Trophoblast cell (in vitro differentiated cells and primary cell): ENCODE results near the gene TEX54.

ENCODE experiments used
- DNase-seq, 2 donors: peaks; one replicate each; pipeline ENCODE4 v3.0.0-alpha.2; 2016
- H2AFZ ChIP-seq: 2 replicates; pipeline ENCODE4 v1.6.1; 2013; ENCODE audit warnings: low read length, moderate library complexity, mild to moderate bottlenecking; ENCODE audit not compliant: insufficient read depth, poor library complexity
- H2AK5ac ChIP-seq: 2 replicates; pipeline ENCODE4 v1.6.1; 2013; ENCODE audit warnings: mild to moderate bottlenecking, low read length
- H2BK120ac ChIP-seq: 2 replicates; pipeline ENCODE4 v1.6.1; 2013; ENCODE audit warnings: low read length, mild to moderate bottlenecking, moderate library complexity; ENCODE audit not compliant: insufficient read depth, poor library complexity
- H2BK12ac ChIP-seq: 2 replicates; pipeline ENCODE4 v1.6.1; 2013; ENCODE audit warnings: mild to moderate bottlenecking, low read length, moderate library complexity
- H2BK5ac ChIP-seq: 2 replicates; pipeline ENCODE4 v1.6.1; 2013; ENCODE audit warnings: low read length, low read depth, moderate library complexity, mild to moderate bottlenecking; ENCODE audit not compliant: poor library complexity
- H3K14ac ChIP-seq: 2 replicates; pipeline ENCODE4 v1.6.1; 2013; ENCODE audit warnings: mild to moderate bottlenecking, low read length
- H3K18ac ChIP-seq: 2 replicates; pipeline ENCODE4 v1.6.1; 2013; ENCODE audit warnings: mild to moderate bottlenecking, low read length
- H3K23ac ChIP-seq: 2 replicates; pipeline ENCODE4 v1.6.1; 2013; ENCODE audit warnings: low read length
- H3K27ac ChIP-seq: 2 replicates; pipeline ENCODE4 v1.5.1; 2013; ENCODE audit warnings: low read depth, mild to moderate bottlenecking, inconsistent platforms, low read length, moderate library complexity
- H3K27me3 ChIP-seq: 2 replicates; pipeline ENCODE4 v1.6.1; 2013; ENCODE audit warnings: inconsistent platforms, mild to moderate bottlenecking, low read length, moderate library complexity; ENCODE audit not compliant: insufficient read depth
- H3K36me3 ChIP-seq, 2 experiments: 1 replicate in 1 of 2; 2 replicates in 1 of 2; pipeline ENCODE4 v1.6.1; 2013; ENCODE audit warnings: low read length in 2 of 2, mild to moderate bottlenecking in 2 of 2, moderate library complexity in 1 of 2; ENCODE audit not compliant: insufficient read depth in 2 of 2, control insufficient read depth in 1 of 2
- H3K4ac ChIP-seq: 2 replicates; pipeline ENCODE4 v1.6.1; 2013; ENCODE audit warnings: low read depth, mild to moderate bottlenecking, low read length, moderate library complexity
- H3K4me1 ChIP-seq, 2 experiments: 1 replicate in 1 of 2; 2 replicates in 1 of 2; pipeline ENCODE4 v1.6.1; 2013; ENCODE audit warnings: low read length in 2 of 2, mild to moderate bottlenecking in 2 of 2, moderate library complexity in 1 of 2; ENCODE audit not compliant: insufficient read depth in 2 of 2, control insufficient read depth in 1 of 2
- H3K4me2 ChIP-seq: 2 replicates; pipeline ENCODE4 v1.6.1; 2013; ENCODE audit warnings: inconsistent platforms, mild to moderate bottlenecking, low read length, moderate library complexity
- H3K4me3 ChIP-seq: 2 replicates; pipeline ENCODE4 v1.5.1; 2013; ENCODE audit warnings: mild to moderate bottlenecking, low read depth, low read length, inconsistent platforms
- H3K79me1 ChIP-seq: one replicate; pipeline ENCODE4 v1.6.1; 2013; ENCODE audit warnings: low read length
- H3K79me2 ChIP-seq: 2 replicates; pipeline ENCODE4 v1.6.1; 2013; ENCODE audit warnings: low read length, mild to moderate bottlenecking; ENCODE audit not compliant: control insufficient read depth, insufficient read depth, poor library complexity
- H3K9ac ChIP-seq: 2 replicates; pipeline ENCODE4 v1.6.1; 2013; ENCODE audit warnings: mild to moderate bottlenecking, low read length
- H3K9me3 ChIP-seq: 2 replicates; pipeline ENCODE4 v1.6.1; 2013; ENCODE audit warnings: low read depth, mild to moderate bottlenecking, control low read depth, inconsistent platforms, low read length; ENCODE audit not compliant: insufficient read depth
- H4K12ac ChIP-seq: 2 replicates; pipeline ENCODE4 v1.6.1; 2013; ENCODE audit warnings: low read depth, mild to moderate bottlenecking, low read length, moderate library complexity
- H4K8ac ChIP-seq: 2 replicates; pipeline ENCODE4 v1.6.1; 2013; ENCODE audit warnings: low read depth, mild to moderate bottlenecking, low read length, moderate library complexity
- H4K91ac ChIP-seq: one replicate; pipeline ENCODE4 v1.6.1; 2013; ENCODE audit warnings: low read depth, mild to moderate bottlenecking, low read length, moderate library complexity
- WGBS: extraction: QIAGEN DNeasy Blood & Tissue Kit; methylation state at CpG from one replicate; pipeline ENCODE4 v1.1.7; 2013; ENCODE audit warnings: missing lambda C conversion rate; ENCODE audit not compliant: insufficient read length, insufficient coverage; ENCODE audit errors: extremely low coverage; 5-methylcytosine and 5-hydroxymethylcytosine counted together

TEX54 gene

DNA sequence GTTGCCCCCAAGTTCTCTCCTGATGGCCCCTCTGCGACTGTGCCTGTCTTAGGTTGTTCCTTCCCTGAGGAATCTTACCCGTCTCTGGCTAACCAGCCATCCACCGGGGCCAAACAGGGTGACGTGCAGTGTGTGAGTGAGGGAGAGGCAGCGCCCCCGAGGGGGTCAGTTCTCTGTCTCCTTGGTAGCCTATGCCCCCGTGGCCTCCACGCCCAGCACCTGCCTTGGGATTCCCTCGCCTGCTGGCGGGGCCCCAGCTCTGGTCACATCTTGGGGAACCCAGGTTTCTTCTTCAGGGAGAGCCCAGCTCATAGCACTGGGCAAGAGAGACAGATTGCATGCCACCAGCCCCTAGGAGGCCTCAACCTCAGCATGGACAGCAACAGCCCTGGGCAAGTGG lies 33.2 kb downstream of the TEX54 start:
- H3K36me3 ChIP-seq = peaks cover 72 to 82% of the 10 kb centered on the region in 2 experiments
- H2BK12ac ChIP-seq = no peak overlapping the region
- H3K4me2 ChIP-seq = no peak overlapping the region
- no peak overlapping the region for H2AFZ ChIP-seq
- peaks cover 1% of the 10 kb centered on the region for H3K9me3 ChIP-seq
- H2AK5ac ChIP-seq = no peak overlapping the region
- H3K23ac ChIP-seq = no peak overlapping the region
- no peak overlapping the region for H3K27ac ChIP-seq
- no peaks in the 10 kb centered on the region for H3K79me1 ChIP-seq
- H2BK120ac ChIP-seq = no peak overlapping the region
- no peak overlapping the region for H3K14ac ChIP-seq
- no peak overlapping the region for H4K12ac ChIP-seq
- no peak overlapping the region for H2BK5ac ChIP-seq
- H3K4me3 ChIP-seq = no peak overlapping the region
- no peak overlapping the region for H3K4ac ChIP-seq
- H4K91ac ChIP-seq = no peak overlapping the region
- H3K79me2 ChIP-seq = peaks cover 2% of the 10 kb centered on the region
- H3K27me3 ChIP-seq = no peaks in the 10 kb centered on the region
- no peak for DNase-seq
- peaks cover 2 to 3% of the 10 kb centered on the region in 2 experiments for H3K4me1 ChIP-seq
- no peak overlapping the region for H3K18ac ChIP-seq
- no CpG with 5 or more reads among the region's 10 CpGs for WGBS
- H3K9ac ChIP-seq = no peak overlapping the region
- H4K8ac ChIP-seq = no peak overlapping the region

DNA sequence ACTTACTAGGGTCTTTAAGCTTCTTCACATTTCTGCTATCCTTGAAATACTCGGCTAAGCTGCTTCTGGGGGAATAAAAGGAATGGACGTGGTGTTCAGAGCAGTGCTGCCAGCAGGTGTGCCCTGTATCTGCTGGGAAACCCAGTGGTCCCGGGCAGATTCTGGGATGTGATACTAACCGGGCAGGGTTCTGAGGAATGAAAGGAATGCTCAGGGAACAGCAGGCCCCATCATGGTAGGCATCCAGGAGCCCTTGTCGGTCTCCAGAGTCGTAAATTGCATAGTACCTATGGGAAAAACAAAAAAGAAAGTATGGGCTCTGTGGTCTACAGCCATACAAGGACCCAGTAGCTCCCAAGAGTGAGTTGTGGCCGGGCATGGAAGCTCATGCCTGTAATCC lies 36.4 kb downstream of the TEX54 start:
- H4K91ac ChIP-seq = no peak overlapping the region
- no peak overlapping the region for H3K9ac ChIP-seq
- no CpG with 5 or more reads among the region's 7 CpGs for WGBS
- no peak overlapping the region for H2AK5ac ChIP-seq
- H3K9me3 ChIP-seq = peaks cover 1% of the 10 kb centered on the region
- H2BK120ac ChIP-seq = no peak overlapping the region
- no peak overlapping the region for H3K4ac ChIP-seq
- no peak overlapping the region for H3K4me3 ChIP-seq
- H3K36me3 ChIP-seq = peaks cover 71 to 78% of the 10 kb centered on the region in 2 experiments
- H3K18ac ChIP-seq = no peak overlapping the region
- peak; percentile 65 to 81 for DNase-seq
- no peak overlapping the region for H4K8ac ChIP-seq
- H3K23ac ChIP-seq = no peak overlapping the region
- no peak overlapping the region for H2BK5ac ChIP-seq
- no peak overlapping the region for H2BK12ac ChIP-seq
- H3K27ac ChIP-seq = no peak overlapping the region
- H3K79me1 ChIP-seq = peaks cover 5% of the 10 kb centered on the region
- H2AFZ ChIP-seq = no peak overlapping the region
- H3K4me1 ChIP-seq = peaks cover 5 to 9% of the 10 kb centered on the region in 2 experiments
- no peak overlapping the region for H4K12ac ChIP-seq
- no peak overlapping the region for H3K14ac ChIP-seq
- H3K27me3 ChIP-seq = no peaks in the 10 kb centered on the region
- peaks cover 5% of the 10 kb centered on the region for H3K79me2 ChIP-seq
- H3K4me2 ChIP-seq = no peak overlapping the region

DNA sequence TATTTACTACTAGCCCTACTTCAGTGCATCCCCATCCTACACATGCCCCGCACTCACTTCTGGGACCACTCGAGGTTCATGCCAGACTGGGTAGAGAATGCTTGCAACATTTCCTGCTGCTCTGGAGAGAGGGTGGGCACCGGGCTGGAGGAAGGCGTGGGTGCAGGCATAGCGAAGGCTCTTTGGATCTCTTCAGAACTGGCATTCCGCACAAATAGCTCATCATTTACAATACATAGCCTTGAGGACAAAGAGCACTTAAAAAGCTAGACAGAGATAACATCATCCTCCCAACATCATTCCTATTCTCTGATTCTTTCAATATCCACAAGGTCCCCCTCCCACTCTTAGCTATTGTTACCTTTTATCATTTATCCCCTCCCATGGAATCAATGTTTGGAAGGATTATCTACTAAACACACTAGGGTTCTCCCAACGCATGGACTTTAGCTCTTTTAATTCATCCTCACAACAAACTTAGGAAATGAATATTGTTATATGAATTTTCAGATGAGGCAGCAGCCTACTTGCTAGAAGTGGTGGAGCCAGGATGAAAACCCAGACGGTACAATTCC lies 38.4 kb downstream of the TEX54 start:
- Histone ChIP-seq H4K8ac (no peak overlapping the region), H2BK12ac (no peak overlapping the region), H2BK5ac (no peak overlapping the region), H2AFZ (no peak overlapping the region), H3K4me1 (peaks cover 9% of the 10 kb centered on the region in 2 experiments), H2BK120ac (no peak overlapping the region), H3K9me3 (peaks cover 1% of the 10 kb centered on the region), H3K27ac (no peak overlapping the region), H3K23ac (no peak overlapping the region), H3K18ac (no peak overlapping the region), H2AK5ac (no peak overlapping the region), H3K36me3 (peaks cover 65 to 73% of the 10 kb centered on the region in 2 experiments), H3K4me2 (no peak overlapping the region), H3K9ac (no peak overlapping the region), H3K4ac (no peak overlapping the region), H3K79me2 (peaks cover 10% of the 10 kb centered on the region), H3K14ac (no peak overlapping the region), H3K27me3 (no peaks in the 10 kb centered on the region), H4K91ac (no peak overlapping the region), H3K79me1 (peaks cover 5% of the 10 kb centered on the region), H4K12ac (no peak overlapping the region), H3K4me3 (no peak overlapping the region)
- no CpG with 5 or more reads among the region's 8 CpGs for WGBS
- peak; percentile 54 to 75 for DNase-seq

DNA sequence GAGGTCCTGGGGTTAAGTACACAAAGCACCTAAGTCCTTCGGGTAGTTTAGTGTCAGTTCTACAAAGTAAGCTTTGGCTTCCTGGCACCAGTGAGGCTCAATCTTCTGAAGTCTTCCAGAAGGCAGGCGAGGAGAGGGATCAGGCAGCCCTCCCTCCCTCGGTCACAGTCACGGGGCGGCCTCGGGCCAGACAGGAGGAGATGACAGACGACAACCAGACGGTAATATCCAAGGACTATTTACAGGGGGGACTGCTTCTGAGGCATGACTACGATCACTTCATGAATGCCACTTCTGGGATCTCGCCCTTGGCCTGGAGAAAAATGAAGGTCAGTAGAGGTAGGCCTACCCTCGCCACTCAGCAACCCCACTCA lies 40.5 kb downstream of the TEX54 start:
- DNase-seq = peak in 1 of 2 donors; percentile 33
- Histone ChIP-seq H3K27me3 (no peaks in the 10 kb centered on the region), H4K91ac (peak overlapping the region; percentile 2), H3K4ac (no peak overlapping the region), H3K4me1 (peaks cover 9% of the 10 kb centered on the region in 2 experiments), H3K79me2 (peaks cover 17% of the 10 kb centered on the region), H3K9ac (no peak overlapping the region), H3K79me1 (peaks cover 10% of the 10 kb centered on the region), H3K27ac (peak overlapping the region; percentile 63), H3K18ac (peak overlapping the region; percentile 61), H2BK120ac (no peak overlapping the region), H2BK5ac (peak overlapping the region; percentile 47), H2AK5ac (no peak overlapping the region), H4K12ac (peak overlapping the region; percentile 49), H3K4me2 (peak overlapping the region; percentile 70), H3K14ac (no peak overlapping the region), H3K23ac (no peak overlapping the region), H3K36me3 (peaks cover 52 to 58% of the 10 kb centered on the region in 2 experiments), H3K4me3 (no peak overlapping the region), H3K9me3 (peaks cover 3% of the 10 kb centered on the region), H2BK12ac (peak overlapping the region; percentile 68), H4K8ac (peak overlapping the region; percentile 54), H2AFZ (peak overlapping the region; percentile 30)
- WGBS = no CpG with 5 or more reads among the region's 11 CpGs
